Breast epithelium (tissue), 4 donors: ENCODE measurements around the gene KLF15. TPM values are rescaled to one million over a fixed set of nuclear protein-coding genes. Genes with fewer than 3 reads are reported as not detected.

Experiments
- DNase-seq, 2 donors: peaks; one replicate each; pipeline ENCODE4 v3.0.0-alpha.2; 2019; ENCODE audit warnings: low spot score in 2 of 2
- H3K27ac ChIP-seq, 2 donors: fragments of 200-600 bp; sonication (generic) in 1 of 2; one replicate each; pipeline ENCODE4 v1.5.1; 2016 to 2019; ENCODE audit warnings: mild to moderate bottlenecking in 1 of 2
- H3K27me3 ChIP-seq, 2 donors: fragments of 200-600 bp; sonication (generic) in 1 of 2; one replicate each; pipeline versions ENCODE4 v1.5.1 to v1.6.0; 2017 to 2019; ENCODE audit warnings: control low read depth in 1 of 2, mild to moderate bottlenecking in 1 of 2
- H3K36me3 ChIP-seq: fragments of 200-600 bp; one replicate; pipeline ENCODE4 v1.5.1; 2019
- H3K4me1 ChIP-seq, 2 donors: fragments of 200-600 bp; sonication (generic); one replicate each; pipeline ENCODE4 v1.5.1; 2016 to 2019; ENCODE audit warnings: control low read depth in 1 of 2
- H3K4me3 ChIP-seq, 3 donors: fragments of 200-600 bp; sonication (generic); 1 replicate in 2 of 3; 2 replicates in 1 of 3; pipeline ENCODE4 v1.5.1; 2016 to 2019; ENCODE audit warnings: mild to moderate bottlenecking in 3 of 3, moderate library complexity in 2 of 3
- H3K9me3 ChIP-seq, 2 donors: fragments of 200-600 bp; sonication (generic) in 1 of 2; one replicate each; pipeline ENCODE4 v1.5.1; 2016 to 2019; ENCODE audit warnings: control low read depth in 1 of 2
- CTCF ChIP-seq, 3 donors: fragments of 450-650 bp; IDR thresholded peaks; one replicate each; pipeline ENCODE4 v1.5.1; 2016 to 2017; ENCODE audit warnings: antibody characterized with exemption in 3 of 3, mild to moderate bottlenecking in 3 of 3, moderate library complexity in 3 of 3
- POLR2A ChIP-seq: fragments of 450-650 bp; IDR thresholded peaks from one replicate; pipeline ENCODE4 v1.6.1; 2016; ENCODE audit warnings: antibody characterized with exemption, mild to moderate bottlenecking, moderate library complexity
- POLR2AphosphoS5 ChIP-seq, 3 donors: sonication (generic); formaldehyde crosslinking; IDR thresholded peaks; one replicate each; pipeline ENCODE4 v1.6.1; 2017; ENCODE audit warnings: antibody characterized with exemption in 3 of 3
- intact Hi-C: fragments of 100-400 bp; cut with DNase I; formaldehyde crosslinking; loops from one replicate; pipeline ENCODE4 v1.15.1; 2023; ENCODE audit warnings: low total_unique reads
- total RNA-seq, 3 donors: library from RNA; depleted of rRNA; stranded (reverse); fragments of >200 nt; gene quantifications; one replicate each; pipeline ENCODE4 v1.1.0, GENCODE V29; 2016

KLF15 gene
- total RNA-seq, 3 donors from 2014 or later = 36.3 to 129 (median 44.2) TPM

- Histone ChIP-seq H3K36me3 (no peaks in the 10 kb centered on the region), H3K27me3 (no peaks in the 10 kb centered on the region), H3K27ac (no peak overlapping the region), H3K4me3 (no peak overlapping the region), H3K4me1 (no peaks in the 10 kb centered on the region), H3K9me3 (no peaks in the 10 kb centered on the region)
- no peak for TF ChIP-seq CTCF (IDR thresholded peaks at IDR 0.05)
- no peak for TF ChIP-seq POLR2A
- TF ChIP-seq POLR2AphosphoS5 (IDR thresholded peaks at IDR 0.05) = no peak
- intact Hi-C loops = no loop called here
- no peak for DNase-seq
These were observed 36.5 kb downstream of the KLF15 start for GRCh38 chr3:126320517-126321293.

- Histone ChIP-seq H3K9me3 (no peaks in the 10 kb centered on the region), H3K4me1 (no peaks in the 10 kb centered on the region), H3K36me3 (no peaks in the 10 kb centered on the region), H3K27me3 (no peaks in the 10 kb centered on the region), H3K4me3 (no peak overlapping the region), H3K27ac (no peak overlapping the region)
- TF ChIP-seq POLR2AphosphoS5 (IDR thresholded peaks at IDR 0.05) (no peak), CTCF (IDR thresholded peaks at IDR 0.05) (no peak), POLR2A (no peak)
- intact Hi-C loops = no loop called here
- no peak for DNase-seq
These were observed 37.4 kb downstream of the KLF15 start for GRCh38 chr3:126319701-126320295.

GRCh38 chr3:126317029-126317996 is 39.9 kb downstream of the KLF15 start:
- intact Hi-C loops = no loop called here
- Histone ChIP-seq H3K27me3 (no peaks in the 10 kb centered on the region), H3K9me3 (no peaks in the 10 kb centered on the region), H3K4me1 (no peaks in the 10 kb centered on the region), H3K36me3 (no peaks in the 10 kb centered on the region), H3K4me3 (no peak overlapping the region), H3K27ac (no peak overlapping the region)
- DNase-seq = no peak
- TF ChIP-seq CTCF (IDR thresholded peaks at IDR 0.05) (no peak), POLR2A (no peak), POLR2AphosphoS5 (IDR thresholded peaks at IDR 0.05) (no peak)

GRCh38 chr3:126316501-126316939 is 40.7 kb downstream of the KLF15 start:
- Histone ChIP-seq H3K36me3 (no peaks in the 10 kb centered on the region), H3K27me3 (no peaks in the 10 kb centered on the region), H3K27ac (no peak overlapping the region), H3K4me3 (no peak overlapping the region), H3K9me3 (no peaks in the 10 kb centered on the region), H3K4me1 (no peaks in the 10 kb centered on the region)
- no peak for TF ChIP-seq POLR2A
- TF ChIP-seq POLR2AphosphoS5 (IDR thresholded peaks at IDR 0.05) = no peak
- TF ChIP-seq CTCF (IDR thresholded peaks at IDR 0.05) = no peak
- no peak for DNase-seq
- intact Hi-C loops = no loop called here
